Calu3 (cell line): ENCODE data around the gene OLIG2. TPM values are rescaled to one million over a fixed set of nuclear protein-coding genes. Genes with fewer than 3 reads are reported as not detected.

Experiments used
- BruUV-seq: library from RNA; stranded (reverse); fragments of 400-500 nt; replicated peaks from 2 replicates; lab custom pipeline; 2021; lab: Mats Ljungman, UMichigan
- CTCF ChIA-PET: fragments of 300-600 bp; sonication (Branson Sonifier 250); formaldehyde crosslinking; loops from one replicate; lab custom pipeline; 2022; ENCODE audit warnings: antibody characterized with exemption; lab: Charles Lee
- DNase-seq: peaks from one replicate; pipeline ENCODE4 v3.0.0; 2022
- H3K27ac Mint-ChIP-seq: one replicate; pipeline ENCODE4 v1.8.0; 2022; ENCODE audit warnings: mixed read lengths; ENCODE audit not compliant: unreplicated experiment
- H3K27me3 Mint-ChIP-seq: one replicate; pipeline ENCODE4 v1.8.0; 2022; ENCODE audit warnings: mixed read lengths; ENCODE audit not compliant: unreplicated experiment
- H3K36me3 Mint-ChIP-seq: one replicate; pipeline ENCODE4 v1.8.0; 2022; ENCODE audit warnings: mild to moderate bottlenecking, moderate library complexity, mixed read lengths; ENCODE audit not compliant: insufficient read depth, unreplicated experiment
- H3K4me1 Mint-ChIP-seq: one replicate; pipeline ENCODE4 v1.8.0; 2022; ENCODE audit warnings: mild to moderate bottlenecking, low read depth, mixed read lengths; ENCODE audit not compliant: unreplicated experiment
- H3K4me3 Mint-ChIP-seq: one replicate; pipeline ENCODE4 v1.8.0; 2022; ENCODE audit warnings: mild to moderate bottlenecking, low read depth, moderate library complexity, mixed read lengths; ENCODE audit not compliant: unreplicated experiment
- H3K9me3 Mint-ChIP-seq: one replicate; pipeline ENCODE4 v1.8.0; 2022; ENCODE audit warnings: low read depth, mixed read lengths; ENCODE audit not compliant: unreplicated experiment
- CTCF ChIP-seq: fragments of 200-600 bp; IDR thresholded peaks from one replicate; pipeline ENCODE4 v1.8.0; 2022; ENCODE audit warnings: antibody characterized with exemption; ENCODE audit not compliant: unreplicated experiment
- intact Hi-C: fragments of 100-400 bp; cut with micrococcal nuclease; formaldehyde crosslinking; loops from one replicate; pipeline ENCODE4 v1.10.0; 2022; ENCODE audit not compliant: unreplicated experiment
- total RNA-seq: library from RNA; stranded (reverse); gene quantifications from 2 replicates; pipeline ENCODE4 v1.2.3, GENCODE V29; 2022

Gene OLIG2
- total RNA-seq, 1 experiment from 2014 or later = not detected

DNA sequence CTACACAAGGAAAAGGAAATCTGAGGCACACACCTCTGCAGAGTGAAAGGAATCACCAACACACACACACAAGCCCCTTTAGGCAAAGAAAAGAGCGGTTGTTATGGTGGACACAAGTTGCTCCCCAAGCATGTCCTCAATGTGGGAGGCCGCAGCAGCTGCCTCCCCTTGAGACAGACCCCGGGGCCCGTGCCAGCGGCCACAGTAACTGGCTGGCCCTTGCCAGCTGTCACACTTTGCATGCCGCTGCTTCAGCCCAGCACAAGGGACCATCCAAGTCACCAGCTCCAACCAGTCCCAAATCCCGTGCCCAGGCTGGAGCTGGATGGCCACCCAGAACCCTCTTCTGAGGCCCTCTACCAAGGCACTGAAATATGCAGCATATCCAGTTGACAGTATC, 41.3 kb downstream of the OLIG2 start:
- H3K27me3 Mint-ChIP-seq = peaks cover 84% of the 10 kb centered on the region
- H3K4me3 Mint-ChIP-seq = no peak overlapping the region
- BruUV-seq = no TSS peak
- no peak for TF ChIP-seq CTCF
- CTCF ChIA-PET = interaction anchor here (0.6 kb wide), 1 partner anchor 30 kb away, joined by 7 read pairs; no protein-coding TSS in a partner anchor
- peaks cover 7% of the 10 kb centered on the region for H3K4me1 Mint-ChIP-seq
- H3K9me3 Mint-ChIP-seq = no peaks in the 10 kb centered on the region
- no peak overlapping the region for H3K27ac Mint-ChIP-seq
- no peaks in the 10 kb centered on the region for H3K36me3 Mint-ChIP-seq
- intact Hi-C loops = no loop called here
- DNase-seq = no peak

DNA sequence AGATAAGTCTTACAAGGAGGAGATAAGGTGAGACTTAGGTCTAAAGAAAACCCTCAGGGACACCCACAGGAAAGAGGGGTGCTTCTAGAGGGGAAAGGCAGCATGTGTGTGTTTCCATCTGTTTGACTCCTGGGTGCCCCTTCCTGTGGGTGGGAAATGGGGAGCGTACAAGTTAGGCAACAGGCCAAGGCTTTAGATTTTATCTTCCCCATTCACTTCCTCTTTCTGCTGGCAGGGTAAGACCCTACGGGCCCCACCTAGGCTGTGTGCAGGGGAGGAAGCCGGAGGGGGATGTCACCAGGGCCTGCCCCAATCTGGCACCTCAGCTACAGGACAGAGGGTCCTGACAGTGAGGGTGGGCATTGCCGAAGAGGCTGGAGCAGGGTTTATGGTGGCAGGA, 41.7 kb downstream of the OLIG2 start:
- no peak for DNase-seq
- TF ChIP-seq CTCF = no peak
- intact Hi-C loops = no loop called here
- H3K4me3 Mint-ChIP-seq = no peak overlapping the region
- no peaks in the 10 kb centered on the region for H3K36me3 Mint-ChIP-seq
- peaks cover 7% of the 10 kb centered on the region for H3K4me1 Mint-ChIP-seq
- peaks cover 84% of the 10 kb centered on the region for H3K27me3 Mint-ChIP-seq
- H3K27ac Mint-ChIP-seq = no peak overlapping the region
- H3K9me3 Mint-ChIP-seq = no peaks in the 10 kb centered on the region
- no TSS peak for BruUV-seq
- CTCF ChIA-PET = interaction anchor here (0.6 kb wide), 1 partner anchor 29 kb away, joined by 7 read pairs; no protein-coding TSS in a partner anchor

DNA sequence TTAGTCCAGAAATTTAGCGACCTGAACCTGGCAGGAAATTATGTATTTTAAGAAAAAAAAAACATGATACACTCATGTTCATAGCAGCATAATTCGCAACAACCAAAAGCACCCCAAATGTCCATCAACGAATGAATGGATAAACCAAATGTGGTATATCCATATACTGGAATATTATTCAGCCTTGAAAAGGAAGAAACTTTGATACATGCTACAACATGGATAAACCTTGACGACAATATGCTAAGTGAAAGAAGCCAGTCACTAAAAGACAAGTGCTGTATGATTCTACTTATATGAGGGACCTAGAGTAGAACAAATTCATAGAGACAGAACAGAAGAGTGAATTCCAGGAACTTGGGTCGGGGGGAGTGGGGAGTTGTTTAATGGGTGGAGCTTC, 43.5 kb downstream of the OLIG2 start:
- TF ChIP-seq CTCF = no peak
- no TSS peak for BruUV-seq
- CTCF ChIA-PET = no interaction called here
- intact Hi-C loops = no loop called here
- Mint-ChIP-seq H3K9me3 (no peaks in the 10 kb centered on the region), H3K4me3 (no peak overlapping the region), H3K27me3 (peaks cover 75% of the 10 kb centered on the region), H3K27ac (no peak overlapping the region), H3K36me3 (no peaks in the 10 kb centered on the region), H3K4me1 (peaks cover 7% of the 10 kb centered on the region)
- DNase-seq = no peak

DNA sequence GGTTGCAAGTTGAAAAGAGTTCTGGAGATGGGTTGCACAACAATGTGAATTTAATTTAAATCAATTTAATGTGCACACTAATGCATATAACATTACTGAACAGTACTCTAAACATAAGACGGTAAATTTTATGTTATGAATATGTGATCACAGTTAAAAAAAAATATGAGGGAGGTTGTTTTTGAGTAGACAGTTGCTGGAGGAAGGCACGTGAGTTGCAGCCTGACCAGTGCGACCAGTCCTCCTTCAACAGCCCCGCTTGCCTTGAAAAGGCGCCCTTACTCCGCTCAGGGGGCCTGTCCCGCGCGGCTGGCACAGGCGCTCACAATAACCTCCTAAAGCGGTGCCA, 43.9 kb downstream of the OLIG2 start:
- intact Hi-C loops = no loop called here
- H3K36me3 Mint-ChIP-seq = no peaks in the 10 kb centered on the region
- H3K4me1 Mint-ChIP-seq = peaks cover 4% of the 10 kb centered on the region
- no peak overlapping the region for H3K27ac Mint-ChIP-seq
- no TSS peak for BruUV-seq
- no peaks in the 10 kb centered on the region for H3K9me3 Mint-ChIP-seq
- H3K4me3 Mint-ChIP-seq = no peak overlapping the region
- no peak for DNase-seq
- CTCF ChIA-PET = no interaction called here
- H3K27me3 Mint-ChIP-seq = peaks cover 71% of the 10 kb centered on the region
- no peak for TF ChIP-seq CTCF
